ENCODE measurements around the gene HNRNPLL. TPM values are rescaled to one million over a fixed set of nuclear protein-coding genes. Genes with fewer than 3 reads are reported as not detected.

HNRNPLL gene
- total RNA-seq, 1 donor from 2014 or later = 79.8 TPM

- no peak overlapping the region for H3K27ac Mint-ChIP-seq (ENCODE audit: unreplicated experiment)
- no peak overlapping the region for H3K4me3 Mint-ChIP-seq (ENCODE audit: unreplicated experiment)
- no peaks in the 10 kb centered on the region for H3K27me3 Mint-ChIP-seq (ENCODE audit: unreplicated experiment)
- TF ChIP-seq CTCF (IDR thresholded peaks at IDR 0.05; ENCODE audit: partially characterized antibody, unreplicated experiment) = no peak
- H3K4me1 Mint-ChIP-seq (ENCODE audit: low read depth, unreplicated experiment) = peaks cover 6% of the 10 kb centered on the region
- no peak for DNase-seq
- no peaks in the 10 kb centered on the region for H3K9me3 Mint-ChIP-seq (ENCODE audit: unreplicated experiment)
- no peaks in the 10 kb centered on the region for H3K36me3 Mint-ChIP-seq (ENCODE audit: unreplicated experiment)
Observed at GRCh38 chr2:38584881-38585280, 17.8 kb downstream of the HNRNPLL start.

- no peak for TF ChIP-seq CTCF (IDR thresholded peaks at IDR 0.05; ENCODE audit: partially characterized antibody, unreplicated experiment)
- DNase-seq = no peak
- Mint-ChIP-seq H3K27me3 (ENCODE audit: unreplicated experiment) (no peaks in the 10 kb centered on the region), H3K36me3 (ENCODE audit: unreplicated experiment) (no peaks in the 10 kb centered on the region), H3K27ac (ENCODE audit: unreplicated experiment) (no peak overlapping the region), H3K4me1 (ENCODE audit: low read depth, unreplicated experiment) (peaks cover 7% of the 10 kb centered on the region), H3K9me3 (ENCODE audit: unreplicated experiment) (no peaks in the 10 kb centered on the region), H3K4me3 (ENCODE audit: unreplicated experiment) (no peak overlapping the region)
Observed at GRCh38 chr2:38583994-38584393, 18.7 kb downstream of the HNRNPLL start.

GRCh38 chr2:38583524-38583923 lies 19.2 kb downstream of the HNRNPLL start:
- Mint-ChIP-seq H3K36me3 (ENCODE audit: unreplicated experiment) (no peaks in the 10 kb centered on the region), H3K27ac (ENCODE audit: unreplicated experiment) (no peak overlapping the region), H3K9me3 (ENCODE audit: unreplicated experiment) (no peaks in the 10 kb centered on the region), H3K4me1 (ENCODE audit: low read depth, unreplicated experiment) (peaks cover 11% of the 10 kb centered on the region), H3K27me3 (ENCODE audit: unreplicated experiment) (no peaks in the 10 kb centered on the region), H3K4me3 (ENCODE audit: unreplicated experiment) (no peak overlapping the region)
- no peak for DNase-seq
- no peak for TF ChIP-seq CTCF (IDR thresholded peaks at IDR 0.05; ENCODE audit: partially characterized antibody, unreplicated experiment)

GRCh38 chr2:38581193-38582147 lies 21.3 kb downstream of the HNRNPLL start:
- no peaks in the 10 kb centered on the region for H3K36me3 Mint-ChIP-seq (ENCODE audit: unreplicated experiment)
- H3K9me3 Mint-ChIP-seq (ENCODE audit: unreplicated experiment) = no peaks in the 10 kb centered on the region
- peak; percentile 82 for TF ChIP-seq CTCF (IDR thresholded peaks at IDR 0.05; ENCODE audit: partially characterized antibody, unreplicated experiment)
- H3K4me1 Mint-ChIP-seq (ENCODE audit: low read depth, unreplicated experiment) = peaks cover 5% of the 10 kb centered on the region
- DNase-seq = no peak
- H3K27ac Mint-ChIP-seq (ENCODE audit: unreplicated experiment) = peak overlapping the region; percentile 1
- H3K27me3 Mint-ChIP-seq (ENCODE audit: unreplicated experiment) = no peaks in the 10 kb centered on the region
- no peak overlapping the region for H3K4me3 Mint-ChIP-seq (ENCODE audit: unreplicated experiment)

- peaks cover 5% of the 10 kb centered on the region for H3K4me1 Mint-ChIP-seq (ENCODE audit: low read depth, unreplicated experiment)
- H3K9me3 Mint-ChIP-seq (ENCODE audit: unreplicated experiment) = no peaks in the 10 kb centered on the region
- H3K4me3 Mint-ChIP-seq (ENCODE audit: unreplicated experiment) = no peak overlapping the region
- H3K27me3 Mint-ChIP-seq (ENCODE audit: unreplicated experiment) = no peaks in the 10 kb centered on the region
- H3K27ac Mint-ChIP-seq (ENCODE audit: unreplicated experiment) = no peak overlapping the region
- DNase-seq = no peak
- no peak for TF ChIP-seq CTCF (IDR thresholded peaks at IDR 0.05; ENCODE audit: partially characterized antibody, unreplicated experiment)
- no peaks in the 10 kb centered on the region for H3K36me3 Mint-ChIP-seq (ENCODE audit: unreplicated experiment)
Observed at GRCh38 chr2:38580115-38580636, 22.6 kb downstream of the HNRNPLL start.
